HAP-1 (cell line): ENCODE measurements around the gene EFCAB8.

Experiments
- DNase-seq, 2 experiments: peaks; one replicate each; pipeline ENCODE4 v3.0.0-alpha.2; 2016 to 2020; ENCODE audit warnings: low spot score in 2 of 2
- H3K27me3 ChIP-seq: fragments of 250-450 bp; sonication (Bioruptor Pico); 2 replicates; pipeline ENCODE4 v1.5.1; 2020; ENCODE audit warnings: low read depth, mild to moderate bottlenecking, moderate library complexity
- H3K36me3 ChIP-seq: fragments of 250-450 bp; sonication (Bioruptor Pico); replicated peaks from 2 replicates; pipeline ENCODE4 v1.5.1; 2020; ENCODE audit warnings: mild to moderate bottlenecking
- H3K4me1 ChIP-seq: fragments of 250-450 bp; sonication (Bioruptor Pico); 2 replicates; pipeline ENCODE4 v1.5.1; 2020; ENCODE audit warnings: mild to moderate bottlenecking
- H3K4me3 ChIP-seq: fragments of 250-450 bp; sonication (Bioruptor Pico); 2 replicates; pipeline ENCODE4 v1.5.1; 2020; ENCODE audit warnings: mild to moderate bottlenecking, moderate library complexity
- H3K9me3 ChIP-seq: fragments of 250-450 bp; sonication (Bioruptor Pico); 2 replicates; pipeline ENCODE4 v1.5.1; 2020; ENCODE audit warnings: mild to moderate bottlenecking, moderate library complexity
- in situ Hi-C: fragments of 300-500 bp; cut with MboI; formaldehyde crosslinking; loops from 3 replicates; pipeline ENCODE4 v1.14.3; 2020; ENCODE audit warnings: low sequenced_read_pairs, inconsistent platforms, mixed read lengths

The EFCAB8 gene

DNA sequence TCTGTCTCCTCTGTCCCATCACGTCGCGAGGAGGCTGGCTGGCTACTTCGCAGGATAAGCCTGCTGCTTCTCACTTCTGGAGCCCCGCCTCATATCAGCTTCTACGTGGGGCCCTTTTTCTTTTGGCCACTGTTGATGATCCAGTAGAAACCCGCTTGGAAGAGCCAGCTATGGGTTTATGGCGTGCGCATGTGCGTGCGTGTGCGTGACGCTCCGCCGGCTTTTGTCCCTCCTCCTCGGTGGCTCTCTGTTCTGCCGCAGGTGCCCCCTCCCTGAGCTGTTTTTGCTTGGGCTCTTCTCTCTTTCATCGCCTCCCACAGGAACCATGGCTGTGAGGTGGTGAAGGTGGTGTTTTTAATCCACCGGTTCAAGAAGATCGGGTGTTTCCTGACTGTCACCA is 26.5 kb downstream of the EFCAB8 start:
- Histone ChIP-seq H3K4me1 (no peaks in the 10 kb centered on the region), H3K36me3 (no peaks in the 10 kb centered on the region), H3K4me3 (no peak overlapping the region), H3K27me3 (no peaks in the 10 kb centered on the region), H3K9me3 (no peaks in the 10 kb centered on the region)
- in situ Hi-C loops = no loop called here
- DNase-seq = no peak

DNA sequence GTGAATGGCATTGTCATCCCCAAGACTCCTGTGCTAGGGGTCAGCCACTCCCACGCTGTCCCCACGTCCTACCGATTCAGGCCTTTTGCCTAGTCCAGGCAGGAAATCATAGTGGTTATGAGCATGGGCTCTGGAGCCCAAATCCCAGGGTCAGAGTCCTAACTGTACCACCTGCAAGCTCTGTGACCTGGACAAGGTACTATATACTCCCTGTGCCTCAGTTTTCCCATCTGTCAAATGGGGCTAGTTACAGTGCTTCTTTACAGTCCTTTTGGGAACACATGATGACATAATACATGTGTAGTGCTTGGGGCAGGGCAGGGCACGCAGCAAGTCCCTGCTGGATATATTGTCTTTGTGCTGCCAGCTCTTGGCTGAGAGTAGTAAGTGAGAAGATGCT is 27.2 kb downstream of the EFCAB8 start:
- DNase-seq = no peak
- no peak overlapping the region for H3K4me3 ChIP-seq
- no peaks in the 10 kb centered on the region for H3K27me3 ChIP-seq
- H3K36me3 ChIP-seq = no peaks in the 10 kb centered on the region
- no peaks in the 10 kb centered on the region for H3K9me3 ChIP-seq
- no peaks in the 10 kb centered on the region for H3K4me1 ChIP-seq
- in situ Hi-C loops = no loop called here

DNA sequence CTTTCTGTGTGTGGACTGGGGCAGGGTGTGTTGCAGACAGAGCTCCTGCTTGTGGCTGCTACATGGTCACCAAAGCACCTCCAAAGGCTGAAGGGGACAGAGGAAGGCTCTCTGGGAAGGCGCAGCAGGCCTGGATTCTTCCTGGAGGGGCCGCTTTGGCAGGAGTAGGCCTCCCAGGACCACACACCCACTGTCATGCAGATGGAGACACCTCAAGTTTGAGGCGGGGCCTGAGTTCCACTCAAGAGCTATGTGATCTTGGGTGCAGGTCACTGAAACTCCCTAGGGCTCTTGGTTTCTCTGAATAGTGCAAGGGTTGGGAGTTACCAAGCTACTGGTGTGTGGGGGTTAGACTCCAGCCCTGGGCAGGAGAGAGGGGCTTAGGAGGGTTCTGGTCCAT is 27.9 kb downstream of the EFCAB8 start:
- H3K4me3 ChIP-seq = no peak overlapping the region
- no peaks in the 10 kb centered on the region for H3K36me3 ChIP-seq
- no peaks in the 10 kb centered on the region for H3K4me1 ChIP-seq
- DNase-seq = no peak
- no peaks in the 10 kb centered on the region for H3K27me3 ChIP-seq
- in situ Hi-C loops = no loop called here
- no peaks in the 10 kb centered on the region for H3K9me3 ChIP-seq

DNA sequence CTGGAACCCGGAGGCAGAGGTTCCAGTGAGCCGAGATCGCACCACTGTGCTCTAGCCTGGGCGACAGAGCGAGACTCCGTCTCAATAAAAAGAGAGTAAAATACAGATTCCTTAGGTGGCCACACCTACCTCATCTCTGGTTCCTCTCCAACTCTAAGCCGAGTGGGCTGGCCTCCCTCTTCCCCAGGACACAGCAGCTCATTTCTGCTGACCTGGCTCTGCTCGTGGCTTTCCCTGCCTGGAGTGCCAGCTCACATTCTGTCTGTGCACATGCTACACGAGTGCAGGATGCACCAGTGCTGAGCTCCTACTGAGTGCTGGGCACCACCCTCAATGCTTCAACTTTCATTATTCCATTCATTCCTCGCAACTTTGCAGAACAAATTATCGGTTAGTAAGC is 28.8 kb downstream of the EFCAB8 start:
- Histone ChIP-seq H3K4me3 (no peak overlapping the region), H3K9me3 (no peaks in the 10 kb centered on the region), H3K27me3 (no peaks in the 10 kb centered on the region), H3K36me3 (no peaks in the 10 kb centered on the region), H3K4me1 (no peaks in the 10 kb centered on the region)
- DNase-seq = no peak
- in situ Hi-C loops = no loop called here

DNA sequence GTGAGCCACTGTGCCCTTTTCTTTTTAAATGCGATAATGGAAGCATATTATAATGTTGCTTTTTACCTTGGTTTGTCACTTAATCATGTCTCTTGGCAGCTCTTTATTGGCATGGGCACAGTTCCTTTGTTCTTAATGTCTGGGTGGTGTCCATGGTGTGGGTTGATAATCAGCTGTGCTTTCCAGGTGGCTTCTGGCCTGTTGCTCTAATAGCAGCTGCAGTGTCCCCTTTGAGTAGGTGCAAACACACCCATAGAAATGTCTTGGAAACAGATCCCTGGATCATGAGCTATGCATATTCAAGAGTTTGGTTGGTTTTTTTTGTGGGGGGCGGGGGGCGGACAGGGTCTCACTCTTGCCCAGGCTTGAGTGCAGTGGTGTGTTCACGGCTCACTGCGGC is 29.9 kb downstream of the EFCAB8 start:
- Histone ChIP-seq H3K9me3 (no peaks in the 10 kb centered on the region), H3K36me3 (no peaks in the 10 kb centered on the region), H3K4me1 (no peaks in the 10 kb centered on the region), H3K27me3 (no peaks in the 10 kb centered on the region), H3K4me3 (no peak overlapping the region)
- DNase-seq = no peak
- in situ Hi-C loops = no loop called here

DNA sequence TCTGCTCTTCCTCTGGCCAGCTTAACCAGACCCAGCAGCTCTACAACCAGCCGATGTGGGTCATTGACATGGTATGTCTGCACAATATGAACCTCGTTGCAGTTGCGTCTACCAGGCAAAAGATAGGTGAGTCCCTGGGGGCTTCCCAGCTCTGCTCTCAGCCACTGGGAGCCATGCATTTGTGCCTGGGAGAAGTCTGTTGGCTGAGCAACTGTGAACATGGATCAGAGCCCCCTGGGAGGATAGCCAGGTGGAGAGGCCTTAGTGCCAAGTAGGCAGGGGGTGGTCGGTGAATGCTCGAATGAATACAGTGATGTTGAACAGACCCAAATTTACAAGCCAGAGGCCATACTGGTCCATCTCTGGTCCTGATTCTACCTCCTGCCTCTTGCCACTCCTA is 30.6 kb downstream of the EFCAB8 start:
- Histone ChIP-seq H3K9me3 (no peaks in the 10 kb centered on the region), H3K4me1 (no peaks in the 10 kb centered on the region), H3K4me3 (no peak overlapping the region), H3K36me3 (no peaks in the 10 kb centered on the region), H3K27me3 (no peaks in the 10 kb centered on the region)
- in situ Hi-C loops = no loop called here
- no peak for DNase-seq

DNA sequence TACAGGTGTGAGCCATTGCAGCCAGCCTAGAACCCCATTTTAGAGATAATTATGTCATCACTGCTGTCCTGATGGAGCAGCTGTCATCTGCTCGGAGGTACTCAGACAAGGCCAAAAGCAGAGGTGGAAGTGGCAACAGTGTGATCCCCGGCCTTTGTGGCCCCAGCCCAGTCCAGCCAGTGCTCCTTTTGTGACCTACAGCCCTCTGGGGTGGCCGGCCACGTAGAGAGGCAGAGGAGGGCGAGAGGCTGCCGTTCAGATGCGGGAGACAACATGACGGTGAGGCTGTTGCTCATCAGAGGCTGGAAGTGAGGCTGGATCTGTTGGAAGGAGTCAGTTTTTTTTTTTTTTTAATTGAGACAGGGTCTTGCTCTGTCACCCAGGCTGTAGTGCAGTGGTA is 32.8 kb downstream of the EFCAB8 start:
- in situ Hi-C loops = loop anchor here (10.0 kb wide), 1 partner anchor 203 kb away; no protein-coding TSS in a partner anchor
- H3K36me3 ChIP-seq = no peaks in the 10 kb centered on the region
- H3K9me3 ChIP-seq = no peaks in the 10 kb centered on the region
- H3K4me3 ChIP-seq = no peak overlapping the region
- no peaks in the 10 kb centered on the region for H3K4me1 ChIP-seq
- DNase-seq = no peak
- H3K27me3 ChIP-seq = no peaks in the 10 kb centered on the region

DNA sequence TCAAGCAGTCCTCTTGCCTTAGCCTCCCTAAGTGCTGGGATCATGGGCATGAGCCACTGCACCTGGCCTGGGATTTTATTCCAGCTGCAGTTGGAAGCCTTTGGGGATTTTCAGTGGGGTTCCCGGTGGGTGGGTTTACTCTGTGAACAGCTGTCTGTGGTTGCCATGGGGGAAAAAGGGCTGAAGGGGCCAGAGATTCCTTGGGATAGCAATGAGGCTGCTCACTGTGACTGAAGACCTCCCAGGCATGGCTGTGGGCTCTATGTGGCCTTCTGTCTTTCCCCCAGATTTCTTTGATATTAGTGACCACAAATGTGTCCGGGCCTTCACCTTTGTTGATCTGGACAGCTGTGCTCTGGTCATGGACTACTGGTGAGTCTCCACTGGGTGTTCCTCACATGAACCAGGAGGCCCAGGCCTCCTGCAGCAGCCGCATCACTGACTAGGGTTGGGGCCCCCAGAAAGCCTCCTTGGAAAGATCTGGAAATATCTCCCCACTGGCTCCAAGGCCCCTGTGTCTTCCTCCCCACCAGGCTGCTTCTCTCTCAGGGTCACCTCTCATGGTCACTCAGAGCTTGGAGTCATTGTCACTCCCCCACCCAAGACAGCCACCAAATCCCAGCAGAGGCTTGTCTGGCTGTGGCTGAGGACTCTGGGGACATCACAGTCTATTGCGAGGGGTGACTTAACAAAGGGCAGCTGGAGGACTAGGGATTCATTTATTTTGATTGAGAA is 33.4 kb downstream of the EFCAB8 start:
- DNase-seq = no peak
- Histone ChIP-seq H3K36me3 (no peaks in the 10 kb centered on the region), H3K9me3 (no peaks in the 10 kb centered on the region), H3K4me3 (no peak overlapping the region), H3K4me1 (no peaks in the 10 kb centered on the region), H3K27me3 (no peaks in the 10 kb centered on the region)
- in situ Hi-C loops = loop anchor here (10.0 kb wide), 1 partner anchor 203 kb away; no protein-coding TSS in a partner anchor

DNA sequence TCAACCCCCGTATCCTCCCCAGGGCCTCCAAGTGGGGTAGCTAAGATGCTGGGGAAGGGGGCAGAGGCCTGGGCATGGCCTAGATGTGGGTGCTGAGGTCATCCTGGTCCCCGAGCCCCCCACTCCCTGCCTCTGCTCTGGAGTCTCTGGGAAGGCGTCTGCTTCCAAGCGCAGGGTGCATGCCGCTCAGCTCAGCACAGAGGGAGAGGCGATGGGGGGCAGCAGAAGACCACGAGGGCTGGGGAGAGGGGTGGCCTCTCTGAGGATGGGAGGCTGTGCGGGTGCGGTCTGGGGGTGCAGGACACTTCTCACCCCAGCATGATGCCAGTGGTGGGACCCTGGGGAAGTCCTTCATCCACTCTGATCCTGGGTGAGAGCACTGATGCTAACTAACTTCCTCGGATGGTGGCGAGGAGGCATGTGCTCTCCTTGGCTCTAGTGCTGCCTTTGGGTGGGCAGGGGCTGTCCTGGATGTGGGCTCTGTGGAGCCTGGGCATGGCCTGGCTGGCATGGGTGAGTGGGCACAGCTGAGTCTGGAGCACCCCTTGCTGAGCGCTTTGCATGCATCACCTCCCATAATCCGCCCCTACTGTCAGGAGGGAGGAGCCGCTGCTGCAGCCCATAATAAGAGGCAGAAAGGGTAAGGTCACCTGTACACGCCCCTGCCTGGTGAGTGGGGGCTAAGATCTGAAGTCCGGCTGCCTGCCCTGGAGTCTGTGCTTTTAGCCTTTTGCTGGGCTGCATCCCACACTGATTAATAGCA is 34.7 kb downstream of the EFCAB8 start:
- Histone ChIP-seq H3K4me3 (no peak overlapping the region), H3K9me3 (no peaks in the 10 kb centered on the region), H3K27me3 (no peaks in the 10 kb centered on the region), H3K4me1 (no peaks in the 10 kb centered on the region), H3K36me3 (no peaks in the 10 kb centered on the region)
- in situ Hi-C loops = loop anchor here (10.0 kb wide), 1 partner anchor 201 kb away; no protein-coding TSS in a partner anchor
- DNase-seq = no peak

DNA sequence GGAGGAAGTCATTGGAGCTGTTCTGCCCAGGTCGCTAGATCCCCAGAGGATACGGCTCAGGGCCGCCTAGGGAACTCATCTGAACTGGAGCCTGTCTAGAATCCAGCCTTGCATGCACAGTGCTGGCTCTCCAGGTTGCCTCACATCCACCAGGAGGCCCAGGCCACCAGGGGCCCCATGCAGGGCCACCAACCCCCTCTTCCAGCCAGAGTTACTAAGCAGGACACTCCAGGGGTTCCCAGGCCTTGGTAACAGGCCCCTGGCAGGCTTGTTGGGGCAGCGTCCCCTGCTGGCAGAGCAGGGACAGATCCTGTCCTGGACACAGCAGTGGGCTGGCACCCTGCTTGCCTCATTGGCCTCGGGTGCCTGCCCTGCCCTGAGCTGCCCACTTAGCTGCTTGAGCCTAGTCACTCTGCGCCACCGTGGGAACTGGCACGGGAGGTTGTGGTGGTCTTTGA is 35.3 kb downstream of the EFCAB8 start:
- no peak overlapping the region for H3K4me3 ChIP-seq
- in situ Hi-C loops = loop anchor here (10.0 kb wide), 1 partner anchor 201 kb away; no protein-coding TSS in a partner anchor
- no peaks in the 10 kb centered on the region for H3K4me1 ChIP-seq
- DNase-seq = peak in 1 of 2 experiments; percentile 59
- no peaks in the 10 kb centered on the region for H3K36me3 ChIP-seq
- no peaks in the 10 kb centered on the region for H3K27me3 ChIP-seq
- no peaks in the 10 kb centered on the region for H3K9me3 ChIP-seq

DNA sequence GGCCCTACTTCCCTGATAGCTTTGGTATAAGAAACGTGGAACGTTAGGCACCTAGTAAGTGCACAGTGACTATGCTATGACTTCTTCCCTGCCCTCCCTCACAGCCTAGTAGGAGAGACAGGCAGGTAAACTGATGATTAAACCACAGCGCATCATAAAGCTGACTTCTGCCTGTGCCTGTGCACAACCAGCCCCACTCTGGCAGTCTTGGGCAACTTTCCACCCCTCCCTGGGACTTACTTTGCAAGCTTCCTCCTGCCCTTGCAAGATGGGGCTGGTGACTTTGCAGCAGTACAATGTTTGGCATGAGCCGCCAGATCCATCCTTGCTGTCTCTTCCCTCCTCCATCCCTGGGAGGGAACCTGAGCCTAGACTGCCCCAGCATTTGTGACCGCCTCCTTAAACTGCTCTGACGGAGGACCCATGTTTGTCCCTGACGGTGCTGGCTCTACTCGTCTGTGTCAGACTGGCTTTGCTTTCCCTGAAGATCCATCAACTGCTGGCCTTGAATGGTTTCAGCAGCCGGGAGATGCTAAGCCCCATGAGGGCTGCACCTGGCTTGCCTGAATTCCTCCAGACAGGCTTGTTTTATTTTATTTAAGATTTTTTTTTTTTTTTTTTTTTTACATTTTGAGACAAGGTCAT is 36.1 kb downstream of the EFCAB8 start:
- Histone ChIP-seq H3K4me1 (no peaks in the 10 kb centered on the region), H3K9me3 (no peaks in the 10 kb centered on the region), H3K27me3 (no peaks in the 10 kb centered on the region), H3K4me3 (no peak overlapping the region), H3K36me3 (no peaks in the 10 kb centered on the region)
- DNase-seq = no peak
- in situ Hi-C loops = loop anchor here (10.0 kb wide), 1 partner anchor 200 kb away; no protein-coding TSS in a partner anchor

DNA sequence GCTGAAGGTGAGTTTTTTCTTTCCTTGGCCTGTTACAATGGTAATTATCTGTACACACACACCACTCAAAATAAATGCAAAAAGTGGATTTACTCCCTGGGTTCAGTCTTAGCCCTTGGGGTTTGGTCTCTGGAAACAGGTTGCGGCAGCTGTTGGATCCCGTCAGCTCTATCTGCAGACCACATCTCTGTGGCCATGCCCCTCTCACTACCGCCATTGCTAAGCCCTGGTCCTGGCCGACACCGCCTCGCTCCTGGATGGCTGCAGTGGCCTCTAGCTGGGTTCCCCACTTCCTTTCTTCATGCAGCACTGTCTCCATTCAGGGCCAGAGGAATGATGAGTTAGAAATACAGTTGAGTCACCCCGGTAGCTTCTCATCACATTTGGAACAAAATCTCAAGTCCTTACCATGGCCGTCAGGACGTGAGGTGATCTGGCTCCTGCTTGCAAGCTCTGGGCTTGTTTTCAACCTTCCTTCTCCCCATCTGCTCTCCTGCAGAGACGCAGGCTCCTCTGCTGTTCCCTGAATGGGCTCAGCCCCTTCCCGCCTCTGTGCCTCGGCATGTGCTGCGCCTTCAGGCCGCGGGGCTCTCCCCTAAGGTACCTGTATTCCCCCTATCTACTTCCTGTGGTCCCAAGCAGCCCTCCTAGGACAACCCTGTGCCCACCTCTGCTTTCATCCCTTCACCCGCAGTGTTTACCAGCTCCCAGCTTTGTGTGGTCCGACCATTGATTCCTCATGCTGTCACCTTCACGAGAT is 38.0 kb downstream of the EFCAB8 start:
- no peaks in the 10 kb centered on the region for H3K9me3 ChIP-seq
- no peaks in the 10 kb centered on the region for H3K4me1 ChIP-seq
- H3K4me3 ChIP-seq = no peak overlapping the region
- DNase-seq = no peak
- in situ Hi-C loops = loop anchor here (10.0 kb wide), 1 partner anchor 198 kb away; no protein-coding TSS in a partner anchor
- H3K27me3 ChIP-seq = no peaks in the 10 kb centered on the region
- H3K36me3 ChIP-seq = no peaks in the 10 kb centered on the region

DNA sequence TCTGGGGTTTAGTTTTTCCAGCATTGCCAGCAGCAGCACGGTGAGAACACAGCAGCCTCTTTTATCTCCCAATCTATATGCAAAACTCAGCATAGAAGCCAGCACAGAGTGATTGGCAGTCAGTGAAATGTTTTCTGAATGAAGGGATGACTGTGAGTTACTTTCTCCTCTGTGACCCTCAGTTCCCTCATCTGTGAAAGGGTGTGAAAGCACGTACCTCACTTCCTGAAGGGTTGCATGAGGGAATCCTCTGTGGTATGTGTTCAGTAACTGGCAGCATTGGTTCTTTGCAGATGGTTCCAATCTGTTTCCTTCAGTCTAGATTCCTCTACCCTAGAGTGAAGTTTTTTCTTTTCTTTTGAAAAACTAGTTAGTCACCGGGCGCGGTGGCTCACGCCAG is 40.0 kb downstream of the EFCAB8 start:
- no peaks in the 10 kb centered on the region for H3K4me1 ChIP-seq
- H3K9me3 ChIP-seq = no peaks in the 10 kb centered on the region
- DNase-seq = no peak
- no peaks in the 10 kb centered on the region for H3K27me3 ChIP-seq
- no peak overlapping the region for H3K4me3 ChIP-seq
- no peaks in the 10 kb centered on the region for H3K36me3 ChIP-seq
- in situ Hi-C loops = loop anchor here (10.0 kb wide), 1 partner anchor 196 kb away; no protein-coding TSS in a partner anchor
